HFFc6 (cell line): ENCODE measurements around the gene CCDC91. TPM values are rescaled to one million over a fixed set of nuclear protein-coding genes. Genes with fewer than 3 reads are reported as not detected.

ENCODE experiments used
- DNase-seq: peaks from one replicate; pipeline ENCODE4 v3.0.0-alpha.2; 2018
- H3K27ac Mint-ChIP-seq: 2 replicates; pipeline ENCODE4 v1.8.0; 2020; ENCODE audit warnings: mild to moderate bottlenecking, mixed read lengths
- H3K27me3 Mint-ChIP-seq: 2 replicates; pipeline ENCODE4 v1.8.0; 2021; ENCODE audit warnings: mild to moderate bottlenecking, moderate library complexity, mixed read lengths; ENCODE audit not compliant: insufficient read depth
- H3K36me3 Mint-ChIP-seq: 2 replicates; pipeline ENCODE4 v1.8.0; 2021; ENCODE audit warnings: low read depth, mixed read lengths
- H3K4me1 Mint-ChIP-seq: 2 replicates; pipeline ENCODE4 v1.8.0; 2020; ENCODE audit warnings: low read depth, mixed read lengths
- H3K4me3 Mint-ChIP-seq: 2 replicates; pipeline ENCODE4 v1.8.0; 2020; ENCODE audit warnings: mild to moderate bottlenecking, moderate library complexity, mixed read lengths
- H3K9me3 Mint-ChIP-seq: 2 replicates; pipeline ENCODE4 v1.8.0; 2020; ENCODE audit warnings: mild to moderate bottlenecking, mixed read lengths
- CTCF ChIP-seq: fragments of 200-600 bp; sonication (generic); IDR thresholded peaks from 2 replicates; pipeline ENCODE4 v1.5.0; 2021; ENCODE audit warnings: antibody characterized with exemption, mild to moderate bottlenecking
- total RNA-seq, 6 experiments: library from RNA; stranded (reverse); fragmentation: NEBNext Ultra II Directional; extraction: Animal tissue kit (Norgen Biotek cat#: 25700); gene quantifications; 2 replicates in 1 of 6; 3 replicates in 5 of 6; pipeline ENCODE4 v1.2.3, GENCODE V29; 2021

Gene CCDC91
- total RNA-seq, 6 experiments from 2014 or later = 14.7 to 17.3 (median 16.7) TPM

- no peak for TF ChIP-seq CTCF
- Mint-ChIP-seq H3K27ac (no peak overlapping the region), H3K9me3 (no peaks in the 10 kb centered on the region), H3K27me3 (no peaks in the 10 kb centered on the region), H3K4me3 (no peak overlapping the region), H3K36me3 (peaks cover 11% of the 10 kb centered on the region), H3K4me1 (no peaks in the 10 kb centered on the region)
- no peak for DNase-seq
Observed at GRCh38 chr12:28424965-28425364, 234.7 kb downstream of the CCDC91 start.

GRCh38 chr12:28425526-28425925 is 235.3 kb downstream of the CCDC91 start:
- no peaks in the 10 kb centered on the region for H3K4me1 Mint-ChIP-seq
- no peak overlapping the region for H3K27ac Mint-ChIP-seq
- DNase-seq = no peak
- H3K27me3 Mint-ChIP-seq = no peaks in the 10 kb centered on the region
- H3K36me3 Mint-ChIP-seq = peaks cover 11% of the 10 kb centered on the region
- H3K4me3 Mint-ChIP-seq = no peak overlapping the region
- no peaks in the 10 kb centered on the region for H3K9me3 Mint-ChIP-seq
- no peak for TF ChIP-seq CTCF

- Mint-ChIP-seq H3K36me3 (0 out of 2 replicates have a peak, but pooled peaks cover 4% of the 10 kb centered on the region), H3K4me1 (no peaks in the 10 kb centered on the region), H3K4me3 (no peak overlapping the region), H3K27me3 (no peaks in the 10 kb centered on the region), H3K9me3 (no peaks in the 10 kb centered on the region), H3K27ac (no peak overlapping the region)
- no peak for TF ChIP-seq CTCF
- DNase-seq = no peak
Observed at GRCh38 chr12:28427046-28427445, 236.8 kb downstream of the CCDC91 start.

- H3K36me3 Mint-ChIP-seq = no peaks in the 10 kb centered on the region
- no peaks in the 10 kb centered on the region for H3K9me3 Mint-ChIP-seq
- H3K4me3 Mint-ChIP-seq = no peak overlapping the region
- H3K27ac Mint-ChIP-seq = no peak overlapping the region
- H3K27me3 Mint-ChIP-seq = no peaks in the 10 kb centered on the region
- DNase-seq = no peak
- TF ChIP-seq CTCF = no peak
- peaks cover 6% of the 10 kb centered on the region; the same call in 1 of the 2 replicates for H3K4me1 Mint-ChIP-seq
Observed at GRCh38 chr12:28440081-28440608, 249.9 kb downstream of the CCDC91 start.

GRCh38 chr12:28442101-28442500 is 251.8 kb downstream of the CCDC91 start:
- no peaks in the 10 kb centered on the region for H3K27me3 Mint-ChIP-seq
- no peak overlapping the region for H3K27ac Mint-ChIP-seq
- H3K9me3 Mint-ChIP-seq = no peaks in the 10 kb centered on the region
- no peak for TF ChIP-seq CTCF
- DNase-seq = no peak
- H3K4me3 Mint-ChIP-seq = no peak overlapping the region
- H3K4me1 Mint-ChIP-seq = peaks cover 11% of the 10 kb centered on the region; the same call in 1 of the 2 replicates
- no peaks in the 10 kb centered on the region for H3K36me3 Mint-ChIP-seq

- Mint-ChIP-seq H3K27ac (no peak overlapping the region), H3K27me3 (no peaks in the 10 kb centered on the region), H3K9me3 (no peaks in the 10 kb centered on the region), H3K4me1 (peaks cover 11% of the 10 kb centered on the region; the same call in 1 of the 2 replicates), H3K36me3 (no peaks in the 10 kb centered on the region), H3K4me3 (no peak overlapping the region)
- DNase-seq = no peak
- TF ChIP-seq CTCF = no peak
Observed at GRCh38 chr12:28443337-28443736, 253.1 kb downstream of the CCDC91 start.
